Kidney (tissue), 14 donors: ENCODE measurements around the gene SEMA4C. TPM values are rescaled to one million over a fixed set of nuclear protein-coding genes. Genes with fewer than 3 reads are reported as not detected.

Experiments used
- DNase-seq, 5 donors: peaks; one replicate each; pipeline ENCODE4 v3.0.0-alpha.2; 2013 to 2020
- FAIRE-seq: peaks from 2 replicates; lab custom pipeline; 2012; peaks lifted over from hg19 to GRCh38; lab: Jason Lieb, UNC
- H3K27ac ChIP-seq, 2 donors: one replicate each; pipeline ENCODE4 v1.7.0; 2013; ENCODE audit warnings: low read depth in 2 of 2, low read length in 2 of 2, inconsistent platforms in 1 of 2
- H3K27me3 ChIP-seq: one replicate; pipeline ENCODE4 v1.7.1; 2013; ENCODE audit warnings: low read length, inconsistent platforms; ENCODE audit not compliant: control insufficient read depth, insufficient read depth
- H3K36me3 ChIP-seq, 3 donors: one replicate each; pipeline versions ENCODE4 v1.7.0 to v1.7.1; 2013; ENCODE audit warnings: low read length in 3 of 3, control low read depth in 1 of 3, inconsistent platforms in 1 of 3; ENCODE audit not compliant: insufficient read depth in 3 of 3, control insufficient read depth in 2 of 3
- H3K4me1 ChIP-seq, 3 donors: one replicate each; pipeline versions ENCODE4 v1.7.0 to v1.7.1; 2013; ENCODE audit warnings: low read length in 3 of 3, inconsistent platforms in 1 of 3, low read depth in 1 of 3; ENCODE audit not compliant: control insufficient read depth in 2 of 3, insufficient read depth in 2 of 3
- H3K4me3 ChIP-seq, 3 donors: one replicate each; pipeline versions ENCODE4 v1.7.0 to v1.8.1; 2013; ENCODE audit warnings: low read length in 3 of 3, control low read depth in 1 of 3, inconsistent platforms in 1 of 3
- H3K9ac ChIP-seq, 3 donors: one replicate each; pipeline versions ENCODE4 v1.7.0 to v1.7.1; 2013; ENCODE audit warnings: low read length in 3 of 3, control low read depth in 1 of 3, inconsistent platforms in 1 of 3
- H3K9me3 ChIP-seq, 3 donors: one replicate each; pipeline versions ENCODE4 v1.7.0 to v1.7.1; 2013; ENCODE audit warnings: low read length in 3 of 3, control low read depth in 1 of 3, inconsistent platforms in 1 of 3; ENCODE audit not compliant: control insufficient read depth in 2 of 3, insufficient read depth in 1 of 3
- CTCF ChIP-seq: IDR thresholded peaks from 3 replicates; pipeline ENCODE4 v1.5.1; 2012; ENCODE audit warnings: mild to moderate bottlenecking, moderate library complexity, borderline replicate concordance; ENCODE audit not compliant: insufficient read depth; ENCODE audit errors: extremely low read depth
- intact Hi-C: fragments of 100-400 bp; cut with DNase I; formaldehyde crosslinking; loops from one replicate; pipeline ENCODE4 v1.11.1; 2022
- polyA plus RNA-seq: library from polyadenylated mRNA; stranded (reverse); fragments of 350-450 nt; fragmentation: Illumina TruSeq; extraction: RNeasy Lipid Tissue Mini Kit (QIAGEN cat#74804); gene quantifications from one replicate; pipeline ENCODE4 v1.2.3, GENCODE V29; 2014; ENCODE audit warnings: low read depth, low replicate concordance; ENCODE audit not compliant: insufficient read depth
- total RNA-seq: library from RNA; stranded (reverse); fragmentation: NEBNext Ultra II Directional; extraction: Animal tissue kit (Norgen Biotek cat#: 25700); gene quantifications from one replicate; pipeline ENCODE4 v1.2.1, GENCODE V29; 2021
- donor health status: control.
- donor health status: control.
- donor health status: control.
- donor health status: control.
- donor health status: control.
- donor health status: DM: yes; HTN: yes; CAD: no.
- donor health status: Normal renal cell carcinoma (clear cell type).

SEMA4C gene
- total and polyA plus RNA-seq, 2 donors from 2014 or later, result 11.1 to 44.6 TPM

GRCh38 chr2:96835830-96836229 lies 34.0 kb downstream of the SEMA4C start:
- Histone ChIP-seq H3K9ac (no peak overlapping the region), H3K4me1 (peaks cover 3 to 9% (median 3%) of the 10 kb centered on the region in 3 donors), H3K36me3 (peaks cover 2 to 24% (median 2%) of the 10 kb centered on the region in 3 donors), H3K9me3 (no peaks in the 10 kb centered on the region), H3K27ac (no peak overlapping the region), H3K27me3 (no peaks in the 10 kb centered on the region), H3K4me3 (no peak overlapping the region)
- FAIRE-seq (no peak), DNase-seq (no peak)
- no peak for TF ChIP-seq CTCF
- intact Hi-C loops, result no loop called here

- Histone ChIP-seq H3K4me1 (peaks cover 3 to 4% (median 3%) of the 10 kb centered on the region in 3 donors), H3K4me3 (no peak overlapping the region), H3K27ac (peak overlapping the region in 1 of 2 donors; percentile 16), H3K36me3 (peaks cover 5 to 40% (median 19%) of the 10 kb centered on the region in 3 donors), H3K27me3 (no peaks in the 10 kb centered on the region), H3K9ac (no peak overlapping the region), H3K9me3 (no peaks in the 10 kb centered on the region)
- DNase-seq (peak; percentile 88 to 92 (median 91)), FAIRE-seq (no peak)
- intact Hi-C loops, result no loop called here
- TF ChIP-seq CTCF, result no peak
These were observed 36.9 kb downstream of the SEMA4C start for GRCh38 chr2:96832754-96833507.

GRCh38 chr2:96832408-96832753 lies 37.5 kb downstream of the SEMA4C start:
- no peak for FAIRE-seq

More at GRCh38 chr2:96832408-96832753, 37.5 kb downstream of the SEMA4C start:
- H3K9ac ChIP-seq, result no peak overlapping the region
- no peak for TF ChIP-seq CTCF
- H3K4me3 ChIP-seq, result no peak overlapping the region
- no peak for DNase-seq
- no peaks in the 10 kb centered on the region for H3K27me3 ChIP-seq
- intact Hi-C loops, result no loop called here
- peaks cover 3 to 4% (median 3%) of the 10 kb centered on the region in 3 donors for H3K4me1 ChIP-seq
- H3K36me3 ChIP-seq, result peaks cover 5 to 44% (median 24%) of the 10 kb centered on the region in 3 donors
- no peaks in the 10 kb centered on the region for H3K9me3 ChIP-seq
- no peak overlapping the region for H3K27ac ChIP-seq
